ENCODE data around the gene GALNT7.

DNA sequence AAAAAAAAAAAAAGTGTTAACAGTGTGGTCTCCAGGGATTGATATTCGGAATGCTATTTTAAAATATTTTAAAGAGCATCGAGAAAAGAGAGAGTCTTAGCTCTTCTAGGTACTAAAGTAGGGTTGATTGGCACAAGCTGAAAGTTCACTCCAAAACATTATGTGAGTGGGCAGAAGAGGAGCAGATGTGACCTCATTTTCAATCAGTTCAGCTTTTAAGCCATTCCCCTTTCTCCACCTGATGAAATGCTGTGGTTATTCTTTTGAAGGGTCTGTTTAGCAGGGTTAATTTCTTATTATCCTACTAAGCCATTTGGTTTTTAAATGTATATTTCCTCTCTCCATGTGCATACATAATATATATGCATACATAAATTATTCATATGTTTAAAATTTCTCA lies 69.2 kb downstream of the GALNT7 start:
- TF ChIP-seq, protein P1, sequence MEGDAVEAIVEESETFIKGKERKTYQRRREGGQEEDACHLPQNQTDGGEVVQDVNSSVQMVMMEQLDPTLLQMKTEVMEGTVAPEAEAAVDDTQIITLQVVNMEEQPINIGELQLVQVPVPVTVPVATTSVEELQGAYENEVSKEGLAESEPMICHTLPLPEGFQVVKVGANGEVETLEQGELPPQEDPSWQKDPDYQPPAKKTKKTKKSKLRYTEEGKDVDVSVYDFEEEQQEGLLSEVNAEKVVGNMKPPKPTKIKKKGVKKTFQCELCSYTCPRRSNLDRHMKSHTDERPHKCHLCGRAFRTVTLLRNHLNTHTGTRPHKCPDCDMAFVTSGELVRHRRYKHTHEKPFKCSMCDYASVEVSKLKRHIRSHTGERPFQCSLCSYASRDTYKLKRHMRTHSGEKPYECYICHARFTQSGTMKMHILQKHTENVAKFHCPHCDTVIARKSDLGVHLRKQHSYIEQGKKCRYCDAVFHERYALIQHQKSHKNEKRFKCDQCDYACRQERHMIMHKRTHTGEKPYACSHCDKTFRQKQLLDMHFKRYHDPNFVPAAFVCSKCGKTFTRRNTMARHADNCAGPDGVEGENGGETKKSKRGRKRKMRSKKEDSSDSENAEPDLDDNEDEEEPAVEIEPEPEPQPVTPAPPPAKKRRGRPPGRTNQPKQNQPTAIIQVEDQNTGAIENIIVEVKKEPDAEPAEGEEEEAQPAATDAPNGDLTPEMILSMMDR (IDR thresholded peaks at IDR 0.05): no peak
- TF ChIP-seq POLR2AphosphoS5 (IDR thresholded peaks at IDR 0.05; ENCODE audit: low read depth, low read length): no peak
- TF ChIP-seq, protein P2, sequence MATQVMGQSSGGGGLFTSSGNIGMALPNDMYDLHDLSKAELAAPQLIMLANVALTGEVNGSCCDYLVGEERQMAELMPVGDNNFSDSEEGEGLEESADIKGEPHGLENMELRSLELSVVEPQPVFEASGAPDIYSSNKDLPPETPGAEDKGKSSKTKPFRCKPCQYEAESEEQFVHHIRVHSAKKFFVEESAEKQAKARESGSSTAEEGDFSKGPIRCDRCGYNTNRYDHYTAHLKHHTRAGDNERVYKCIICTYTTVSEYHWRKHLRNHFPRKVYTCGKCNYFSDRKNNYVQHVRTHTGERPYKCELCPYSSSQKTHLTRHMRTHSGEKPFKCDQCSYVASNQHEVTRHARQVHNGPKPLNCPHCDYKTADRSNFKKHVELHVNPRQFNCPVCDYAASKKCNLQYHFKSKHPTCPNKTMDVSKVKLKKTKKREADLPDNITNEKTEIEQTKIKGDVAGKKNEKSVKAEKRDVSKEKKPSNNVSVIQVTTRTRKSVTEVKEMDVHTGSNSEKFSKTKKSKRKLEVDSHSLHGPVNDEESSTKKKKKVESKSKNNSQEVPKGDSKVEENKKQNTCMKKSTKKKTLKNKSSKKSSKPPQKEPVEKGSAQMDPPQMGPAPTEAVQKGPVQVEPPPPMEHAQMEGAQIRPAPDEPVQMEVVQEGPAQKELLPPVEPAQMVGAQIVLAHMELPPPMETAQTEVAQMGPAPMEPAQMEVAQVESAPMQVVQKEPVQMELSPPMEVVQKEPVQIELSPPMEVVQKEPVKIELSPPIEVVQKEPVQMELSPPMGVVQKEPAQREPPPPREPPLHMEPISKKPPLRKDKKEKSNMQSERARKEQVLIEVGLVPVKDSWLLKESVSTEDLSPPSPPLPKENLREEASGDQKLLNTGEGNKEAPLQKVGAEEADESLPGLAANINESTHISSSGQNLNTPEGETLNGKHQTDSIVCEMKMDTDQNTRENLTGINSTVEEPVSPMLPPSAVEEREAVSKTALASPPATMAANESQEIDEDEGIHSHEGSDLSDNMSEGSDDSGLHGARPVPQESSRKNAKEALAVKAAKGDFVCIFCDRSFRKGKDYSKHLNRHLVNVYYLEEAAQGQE (IDR thresholded peaks at IDR 0.05; ENCODE audit: insufficient read depth in 1 of 2, low read depth in 2 of 2, low read length in 1 of 2): no peak
